Measurements from ENCODE around the gene IL9. TPM values are rescaled to one million over a fixed set of nuclear protein-coding genes. Genes with fewer than 3 reads are reported as not detected.

IL9 gene
- total RNA-seq, 4 donors from 2014 or later, result not detected

- DNase-seq (ENCODE audit: low spot score in 2 of 2), result no peak
- peaks cover 0 to 5% of the 10 kb centered on the region in 2 donors for H3K27me3 ChIP-seq
- no peak overlapping the region for H3K27ac ChIP-seq
- 84 to 85% methylated on average over 5 of the region's 5 CpGs for WGBS, 2 donors
- H3K4me1 ChIP-seq, result peaks cover 0 to 6% (median 0%) of the 10 kb centered on the region in 4 donors
- TF ChIP-seq, protein P1, sequence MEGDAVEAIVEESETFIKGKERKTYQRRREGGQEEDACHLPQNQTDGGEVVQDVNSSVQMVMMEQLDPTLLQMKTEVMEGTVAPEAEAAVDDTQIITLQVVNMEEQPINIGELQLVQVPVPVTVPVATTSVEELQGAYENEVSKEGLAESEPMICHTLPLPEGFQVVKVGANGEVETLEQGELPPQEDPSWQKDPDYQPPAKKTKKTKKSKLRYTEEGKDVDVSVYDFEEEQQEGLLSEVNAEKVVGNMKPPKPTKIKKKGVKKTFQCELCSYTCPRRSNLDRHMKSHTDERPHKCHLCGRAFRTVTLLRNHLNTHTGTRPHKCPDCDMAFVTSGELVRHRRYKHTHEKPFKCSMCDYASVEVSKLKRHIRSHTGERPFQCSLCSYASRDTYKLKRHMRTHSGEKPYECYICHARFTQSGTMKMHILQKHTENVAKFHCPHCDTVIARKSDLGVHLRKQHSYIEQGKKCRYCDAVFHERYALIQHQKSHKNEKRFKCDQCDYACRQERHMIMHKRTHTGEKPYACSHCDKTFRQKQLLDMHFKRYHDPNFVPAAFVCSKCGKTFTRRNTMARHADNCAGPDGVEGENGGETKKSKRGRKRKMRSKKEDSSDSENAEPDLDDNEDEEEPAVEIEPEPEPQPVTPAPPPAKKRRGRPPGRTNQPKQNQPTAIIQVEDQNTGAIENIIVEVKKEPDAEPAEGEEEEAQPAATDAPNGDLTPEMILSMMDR (IDR thresholded peaks at IDR 0.05), result no peak
- TF ChIP-seq POLR2A (IDR thresholded peaks at IDR 0.05) (no peak), EP300 (IDR thresholded peaks at IDR 0.05) (no peak)
- H3K36me3 ChIP-seq, result no peaks in the 10 kb centered on the region
- H3K9me3 ChIP-seq, result no peaks in the 10 kb centered on the region
- no peak overlapping the region for H3K4me3 ChIP-seq
Observed at GRCh38 chr5:135873831-135874230, 21.8 kb downstream of the IL9 start.

DNA sequence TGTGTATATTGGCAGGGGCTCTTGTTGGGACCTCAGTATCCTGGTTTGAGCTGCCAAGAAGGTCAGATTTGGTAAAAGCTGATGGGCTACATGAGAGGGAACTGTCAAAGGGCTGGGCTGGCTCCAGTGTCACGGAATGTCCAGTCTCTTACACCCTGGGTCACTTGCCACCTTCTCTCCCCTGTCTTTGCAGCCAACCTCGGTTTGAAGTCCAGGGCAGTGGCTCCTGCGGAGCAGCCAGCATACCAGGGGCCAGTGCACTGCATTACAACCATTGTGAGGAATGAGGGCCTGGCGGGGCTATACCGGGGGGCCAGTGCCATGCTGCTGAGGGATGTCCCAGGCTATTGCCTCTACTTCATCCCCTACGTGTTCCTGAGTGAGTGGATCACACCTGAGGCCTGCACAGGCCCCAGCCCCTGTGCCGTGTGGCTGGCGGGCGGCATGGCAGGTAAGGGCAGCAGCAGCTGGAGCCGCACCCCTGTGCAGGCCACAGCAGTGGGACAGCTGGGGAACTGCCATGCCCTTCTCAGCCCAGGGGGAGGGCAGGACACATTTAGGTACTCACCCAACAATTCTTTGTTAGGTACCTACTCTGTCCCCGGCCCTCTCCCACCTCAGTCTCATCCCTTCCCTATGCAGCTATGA, 24.2 kb downstream of the IL9 start:
- H3K27ac ChIP-seq, result peak overlapping the region in 1 of 4 donors; percentile 34
- 73 to 90% methylated on average over 6 to 11 of the region's 11 CpGs for WGBS, 2 donors
- no peak for DNase-seq (ENCODE audit: low spot score in 2 of 2)

DNA sequence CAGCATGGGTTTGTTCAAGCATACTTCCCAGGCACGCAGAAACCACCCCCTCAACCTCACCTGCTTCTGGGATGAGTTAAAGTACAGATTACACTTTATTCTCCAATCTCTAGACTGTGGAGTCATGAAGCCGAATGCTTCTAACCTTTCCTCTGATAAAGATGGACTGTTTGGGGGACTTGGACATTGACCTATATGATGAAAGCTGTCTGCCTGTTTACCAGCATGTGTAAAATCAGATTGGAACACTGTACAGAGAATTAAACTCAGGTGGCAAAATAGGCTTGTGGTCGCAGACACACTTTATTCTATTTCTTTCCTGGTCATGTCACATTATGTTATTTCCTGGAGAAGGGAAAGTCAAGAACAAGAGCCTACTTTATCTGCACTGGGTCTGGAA, 25.7 kb downstream of the IL9 start:
- Histone ChIP-seq H3K27me3 (peaks cover 0 to 7% of the 10 kb centered on the region in 2 donors), H3K4me1 (no peaks in the 10 kb centered on the region), H3K27ac (peak overlapping the region in 1 of 4 donors; percentile 8), H3K4me3 (no peak overlapping the region), H3K36me3 (no peaks in the 10 kb centered on the region), H3K9me3 (no peaks in the 10 kb centered on the region)
- DNase-seq (ENCODE audit: low spot score in 2 of 2), result no peak
- 60 to 71% methylated on average over 3 of the region's 3 CpGs for WGBS, 2 donors
- TF ChIP-seq, protein P1 (IDR thresholded peaks at IDR 0.05), result no peak
- TF ChIP-seq EP300 (IDR thresholded peaks at IDR 0.05) (no peak), POLR2A (IDR thresholded peaks at IDR 0.05) (no peak)

More for the DNA sequence above, 24.2 kb downstream of the IL9 start:
- Histone ChIP-seq H3K4me1 (no peaks in the 10 kb centered on the region), H3K27me3 (peaks cover 0 to 7% of the 10 kb centered on the region in 2 donors), H3K4me3 (no peak overlapping the region), H3K36me3 (no peaks in the 10 kb centered on the region), H3K9me3 (no peaks in the 10 kb centered on the region)
- TF ChIP-seq POLR2A (IDR thresholded peaks at IDR 0.05) (no peak), EP300 (IDR thresholded peaks at IDR 0.05) (no peak)
- TF ChIP-seq, protein P1 (IDR thresholded peaks at IDR 0.05), result no peak

DNA sequence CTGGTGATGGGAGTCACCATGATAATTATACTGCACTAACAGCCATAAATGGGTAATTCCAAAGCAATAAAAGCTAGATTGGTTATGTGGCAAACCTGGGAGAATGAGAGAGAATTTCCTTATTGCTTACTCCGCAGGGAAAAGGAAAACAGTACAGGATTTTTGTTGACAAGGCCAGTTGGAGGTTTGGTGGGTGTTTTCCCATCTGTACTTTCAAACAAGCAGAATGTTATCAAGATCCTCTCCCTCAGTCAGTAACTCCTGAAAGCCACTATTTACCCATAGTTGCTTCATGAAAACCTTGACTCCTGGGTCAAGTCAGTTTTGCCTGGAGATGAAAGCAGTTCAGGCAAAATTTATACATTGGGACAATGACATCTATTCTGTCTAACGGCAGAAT, 26.4 kb downstream of the IL9 start:
- 48 to 68% methylated on average over 2 of the region's 2 CpGs for WGBS, 2 donors
- Histone ChIP-seq H3K36me3 (no peaks in the 10 kb centered on the region), H3K9me3 (no peaks in the 10 kb centered on the region), H3K4me3 (no peak overlapping the region), H3K27me3 (peaks cover 0 to 7% of the 10 kb centered on the region in 2 donors), H3K27ac (peak overlapping the region in 1 of 4 donors; percentile 8), H3K4me1 (no peaks in the 10 kb centered on the region)
- DNase-seq (ENCODE audit: low spot score in 2 of 2), result no peak
- TF ChIP-seq, protein P1 (IDR thresholded peaks at IDR 0.05), result no peak
- TF ChIP-seq EP300 (IDR thresholded peaks at IDR 0.05) (no peak), POLR2A (IDR thresholded peaks at IDR 0.05) (no peak)

GRCh38 chr5:135868681-135869080, 27.0 kb downstream of the IL9 start:
- H3K4me1 ChIP-seq, result no peaks in the 10 kb centered on the region
- no peak for DNase-seq (ENCODE audit: low spot score in 2 of 2)
- no peaks in the 10 kb centered on the region for H3K9me3 ChIP-seq
- H3K27ac ChIP-seq, result peak overlapping the region in 1 of 4 donors; percentile 26
- H3K4me3 ChIP-seq, result no peak overlapping the region
- TF ChIP-seq, protein P1 (IDR thresholded peaks at IDR 0.05), result no peak
- no peak for TF ChIP-seq EP300 (IDR thresholded peaks at IDR 0.05)
- TF ChIP-seq POLR2A (IDR thresholded peaks at IDR 0.05), result no peak
- H3K27me3 ChIP-seq, result peaks cover 0 to 7% of the 10 kb centered on the region in 2 donors
- H3K36me3 ChIP-seq, result no peaks in the 10 kb centered on the region
- WGBS, 2 donors, result 41 to 54% methylated on average over 2 of the region's 2 CpGs
